GM06990 (cell line): ENCODE results near the gene LRRC26.

ENCODE experiments used
- DNase-seq: peaks from one replicate; pipeline ENCODE4 v3.0.0-alpha.2; 2011; ENCODE audit not compliant: insufficient read length; ENCODE audit errors: extremely low read depth
- H3K27me3 ChIP-seq: replicated peaks from 2 replicates; pipeline ENCODE4 v1.6.0; 2011; ENCODE audit warnings: low read length; ENCODE audit not compliant: control insufficient read depth, insufficient read depth
- H3K36me3 ChIP-seq: 2 replicates; pipeline ENCODE4 v1.5.1; 2011; ENCODE audit warnings: low read length; ENCODE audit not compliant: control insufficient read depth, insufficient read depth
- H3K4me3 ChIP-seq: replicated peaks from 2 replicates; pipeline ENCODE4 v1.5.1; 2011; ENCODE audit warnings: low read depth, mild to moderate bottlenecking, control low read depth, low read length
- CTCF ChIP-seq: IDR thresholded peaks from 2 replicates; pipeline ENCODE4 v1.5.1; 2011; ENCODE audit warnings: low read length, control low read depth, mild to moderate bottlenecking, inconsistent platforms; ENCODE audit not compliant: insufficient read depth, poor library complexity, severe bottlenecking

LRRC26 gene

GRCh38 chr9:137167747-137168572 is 1.9 kb downstream of the LRRC26 start:
- TF ChIP-seq CTCF, result no peak
- Histone ChIP-seq H3K4me3 (peak overlapping the region; percentile 43), H3K36me3 (no peaks in the 10 kb centered on the region), H3K27me3 (no peaks in the 10 kb centered on the region; the same call in 1 of the 2 replicates)
- no peak for DNase-seq

- no peak overlapping the region for H3K4me3 ChIP-seq
Measured at GRCh38 chr9:137167277-137167746, 2.5 kb downstream of the LRRC26 start.

GRCh38 chr9:137166380-137167229 is 3.2 kb downstream of the LRRC26 start:
- H3K36me3 ChIP-seq, result no peaks in the 10 kb centered on the region
- no peak for DNase-seq
- H3K4me3 ChIP-seq, result no peak overlapping the region
- H3K27me3 ChIP-seq, result no peaks in the 10 kb centered on the region; the same call in 1 of the 2 replicates
- no peak for TF ChIP-seq CTCF

More at GRCh38 chr9:137167277-137167746, 2.5 kb downstream of the LRRC26 start:
- DNase-seq, result no peak
- Histone ChIP-seq H3K27me3 (no peaks in the 10 kb centered on the region; the same call in 1 of the 2 replicates), H3K36me3 (no peaks in the 10 kb centered on the region)
- TF ChIP-seq CTCF, result no peak

GRCh38 chr9:137165250-137165836 is 4.5 kb downstream of the LRRC26 start:
- no peak overlapping the region for H3K4me3 ChIP-seq
- H3K27me3 ChIP-seq, result no peaks in the 10 kb centered on the region; the same call in 1 of the 2 replicates
- no peak for DNase-seq
- TF ChIP-seq CTCF, result no peak
- H3K36me3 ChIP-seq, result no peaks in the 10 kb centered on the region

- no peak for DNase-seq
- H3K27me3 ChIP-seq, result no peaks in the 10 kb centered on the region; the same call in 1 of the 2 replicates
- TF ChIP-seq CTCF, result no peak
- no peak overlapping the region for H3K4me3 ChIP-seq
- no peaks in the 10 kb centered on the region for H3K36me3 ChIP-seq
Measured at GRCh38 chr9:137164370-137165249, 5.2 kb downstream of the LRRC26 start.
